K562 (cell line): Measurements from ENCODE around the gene ARHGAP22. TPM values are rescaled to one million over a fixed set of nuclear protein-coding genes. Genes with fewer than 3 reads are reported as not detected.

Source experiments
- HMGN3 ChIP-seq: IDR thresholded peaks from 2 replicates; pipeline ENCODE4 v1.6.1; 2011; ENCODE audit warnings: borderline replicate concordance, low read depth, mild to moderate bottlenecking, mixed read lengths, low read length; ENCODE audit not compliant: insufficient read length; ENCODE audit errors: extremely low read depth
- NR2C1 ChIP-seq, 2 experiments: fragments of 450-650 bp; IDR thresholded peaks; 2 replicates each; pipeline ENCODE4 v1.6.1; 2017; ENCODE audit warnings: mild to moderate bottlenecking in 2 of 2, antibody characterized with exemption in 1 of 2, inconsistent platforms in 1 of 2, missing compliant biosample characterization in 1 of 2, missing genetic modification characterization in 1 of 2
- NR4A1 ChIP-seq, 2 experiments: fragments of 250-450 bp in 1 of 2; fragments of 450-650 bp in 1 of 2; sonication (Bioruptor Pico) in 1 of 2; IDR thresholded peaks; 2 replicates each; pipeline versions ENCODE4 v1.4.0 to v1.6.1; 2016 to 2020; ENCODE audit warnings: mild to moderate bottlenecking in 2 of 2, missing compliant biosample characterization in 1 of 2, missing genetic modification characterization in 1 of 2, moderate library complexity in 1 of 2
- PCBP1 ChIP-seq: fragments of 200-400 bp; formaldehyde crosslinking; IDR thresholded peaks from 2 replicates; pipeline ENCODE4 v1.6.1; 2018; ENCODE audit warnings: mild to moderate bottlenecking, low read depth, low read length; ENCODE audit not compliant: poor library complexity, severe bottlenecking
- RUNX1 ChIP-seq: sonication (generic); IDR thresholded peaks from 2 replicates; pipeline ENCODE4 v1.6.1; 2016; ENCODE audit warnings: antibody characterized with exemption, low read depth
- SMAD4 ChIP-seq: fragments of 250-450 bp; sonication (Bioruptor Pico); conservative IDR thresholded peaks from 2 replicates; pipeline ENCODE4 v1.8.0; 2021; ENCODE audit warnings: inconsistent platforms, mild to moderate bottlenecking, moderate library complexity
- U2AF1 ChIP-seq: fragments of 200-400 bp; formaldehyde crosslinking; optimal IDR thresholded peaks from 2 replicates; pipeline ENCODE3; 2017; ENCODE audit warnings: mild to moderate bottlenecking, low read depth, low read length, moderate library complexity
- YBX1 ChIP-seq: fragments of 450-650 bp; IDR thresholded peaks from 2 replicates; pipeline ENCODE4 v1.7.1; 2016; ENCODE audit warnings: mild to moderate bottlenecking
- ZBTB8A ChIP-seq: fragments of 450-650 bp; IDR thresholded peaks from 2 replicates; pipeline ENCODE4 v1.6.1; 2018; ENCODE audit warnings: mild to moderate bottlenecking, moderate library complexity; ENCODE audit not compliant: partially characterized antibody
- ZKSCAN3 ChIP-seq: fragments of 250-450 bp; sonication (Bioruptor Pico); IDR thresholded peaks from 2 replicates; pipeline ENCODE4 v1.4.0; 2020
- ZNF133 ChIP-seq: fragments of 250-450 bp; sonication (Bioruptor Pico); IDR thresholded peaks from 2 replicates; pipeline ENCODE4 v1.4.0; 2020; ENCODE audit warnings: mild to moderate bottlenecking
- ZNF586 ChIP-seq: fragments of 450-650 bp; formaldehyde crosslinking; conservative IDR thresholded peaks from 2 replicates; pipeline ENCODE4 v1.4.0; 2020; ENCODE audit warnings: mild to moderate bottlenecking, moderate library complexity
- ZNF764 ChIP-seq: fragments of 250-450 bp; sonication (Bioruptor Pico); IDR thresholded peaks from 2 replicates; pipeline ENCODE4 v1.4.0; 2020; ENCODE audit warnings: low read depth, mild to moderate bottlenecking, moderate library complexity
- polyA plus RNA-seq, 8 experiments: library from polyadenylated mRNA; depleted of rRNA in 4 of 8; stranded (reverse) in 5 of 8; unstranded in 3 of 8; fragments of >200 nt; fragmentation: Nextera tagmentation in 2 of 8; fragmentation: Illumina TruSeq in 1 of 8; extraction: Ambion mirVana in 2 of 8; extraction: Trizol in 1 of 8; gene quantifications; 2 replicates each; pipeline versions ENCODE4 v1.2.1 to v1.2.3, GENCODE V29; 2011 to 2014; ENCODE audit warnings: inconsistent platforms in 1 of 8, missing spikeins in 1 of 8
- total RNA-seq, 7 experiments: library from RNA; depleted of rRNA in 6 of 7; stranded (reverse); fragments of >200 nt in 6 of 7; fragmentation: Illumina TruSeq in 2 of 7; extraction: Trizol in 2 of 7; gene quantifications; 2 replicates each; pipeline versions ENCODE4 v1.2.1 to v1.2.3, GENCODE V29; 2011 to 2021; ENCODE audit warnings: low replicate concordance in 1 of 7
- TF ChIP-seq, protein P1 (sequence below): fragments of 450-650 bp; IDR thresholded peaks from 2 replicates; pipeline ENCODE4 v1.6.1; 2016; ENCODE audit warnings: antibody characterized with exemption
- TF ChIP-seq, protein P2 (sequence below): fragments of 250-450 bp; sonication (Bioruptor Pico); IDR thresholded peaks from 2 replicates; pipeline ENCODE4 v1.5.1; 2021; ENCODE audit warnings: mild to moderate bottlenecking
- TF ChIP-seq, protein P3 (sequence below), 2 experiments: IDR thresholded peaks in 1 of 2; conservative IDR thresholded peaks in 1 of 2; 2 replicates each; pipeline ENCODE4 v1.6.1; 2016; ENCODE audit warnings: low read depth in 2 of 2, mild to moderate bottlenecking in 1 of 2, missing compliant biosample characterization in 1 of 2, missing genetic modification characterization in 1 of 2, moderate library complexity in 1 of 2
- TF ChIP-seq, protein P4 (sequence below): fragments of 250-450 bp; sonication (Bioruptor Pico); IDR thresholded peaks from 2 replicates; pipeline ENCODE4 v1.8.0; 2022; ENCODE audit warnings: moderate library complexity, mild to moderate bottlenecking, inconsistent platforms
- TF ChIP-seq, protein P5 (sequence below), 2 experiments: fragments of 250-450 bp in 1 of 2; fragments of 450-650 bp in 1 of 2; sonication (Bioruptor Pico) in 1 of 2; IDR thresholded peaks; 2 replicates each; pipeline versions ENCODE4 v1.6.1 to v1.8.0; 2016 to 2021; ENCODE audit warnings: mild to moderate bottlenecking in 2 of 2, moderate library complexity in 2 of 2, missing compliant biosample characterization in 1 of 2, missing genetic modification characterization in 1 of 2

The ARHGAP22 gene
- total and polyA plus RNA-seq, 9 of the 15 experiments (the other 6 are each of a cell fraction or from before 2014, with no cell fraction given) = 1.3 to 28.1 (median 12.7) TPM

- TF ChIP-seq, protein P1, sequence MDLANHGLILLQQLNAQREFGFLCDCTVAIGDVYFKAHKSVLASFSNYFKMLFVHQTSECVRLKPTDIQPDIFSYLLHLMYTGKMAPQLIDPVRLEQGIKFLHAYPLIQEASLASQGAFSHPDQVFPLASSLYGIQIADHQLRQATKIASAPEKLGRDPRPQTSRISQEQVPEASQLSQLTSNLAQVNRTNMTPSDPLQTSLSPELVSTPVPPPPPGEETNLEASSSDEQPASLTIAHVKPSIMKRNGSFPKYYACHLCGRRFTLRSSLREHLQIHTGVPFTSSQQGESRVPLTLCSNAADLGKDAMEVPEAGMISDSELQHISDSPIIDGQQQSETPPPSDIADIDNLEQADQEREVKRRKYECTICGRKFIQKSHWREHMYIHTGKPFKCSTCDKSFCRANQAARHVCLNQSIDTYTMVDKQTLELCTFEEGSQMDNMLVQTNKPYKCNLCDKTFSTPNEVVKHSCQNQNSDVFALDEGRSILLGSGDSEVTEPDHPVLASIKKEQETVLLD = peak; percentile 88
- TF ChIP-seq ZNF133 (CRISPR knock-in tag) = no peak
- TF ChIP-seq NR4A1 (CRISPR knock-in tag; IDR thresholded peaks at IDR 0.05) = peak; percentile 87; the same call in 1 of the 2 replicates
- peak; percentile 87; the same call in 1 of the 2 replicates for TF ChIP-seq NR4A1 (tag; IDR thresholded peaks at IDR 0.05)
- no peak for TF ChIP-seq ZKSCAN3 (CRISPR knock-in tag)
- TF ChIP-seq, protein P2, sequence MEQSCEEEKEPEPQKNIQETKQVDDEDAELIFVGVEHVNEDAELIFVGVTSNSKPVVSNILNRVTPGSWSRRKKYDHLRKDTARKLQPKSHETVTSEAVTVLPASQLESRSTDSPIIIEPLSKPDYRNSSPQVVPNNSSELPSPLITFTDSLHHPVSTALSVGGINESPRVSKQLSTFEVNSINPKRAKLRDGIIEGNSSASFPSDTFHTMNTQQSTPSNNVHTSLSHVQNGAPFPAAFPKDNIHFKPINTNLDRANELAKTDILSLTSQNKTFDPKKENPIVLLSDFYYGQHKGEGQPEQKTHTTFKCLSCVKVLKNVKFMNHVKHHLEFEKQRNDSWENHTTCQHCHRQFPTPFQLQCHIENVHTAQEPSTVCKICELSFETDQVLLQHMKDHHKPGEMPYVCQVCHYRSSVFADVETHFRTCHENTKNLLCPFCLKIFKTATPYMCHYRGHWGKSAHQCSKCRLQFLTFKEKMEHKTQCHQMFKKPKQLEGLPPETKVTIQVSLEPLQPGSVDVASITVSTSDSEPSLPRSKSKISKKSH (CRISPR knock-in tag) = no peak
- peak; percentile 88 for TF ChIP-seq SMAD4 (CRISPR knock-in tag)
- no peak for TF ChIP-seq RUNX1
- peak; percentile 92 for TF ChIP-seq HMGN3
- no peak for TF ChIP-seq ZNF764 (CRISPR knock-in tag)
- TF ChIP-seq, protein P3, sequence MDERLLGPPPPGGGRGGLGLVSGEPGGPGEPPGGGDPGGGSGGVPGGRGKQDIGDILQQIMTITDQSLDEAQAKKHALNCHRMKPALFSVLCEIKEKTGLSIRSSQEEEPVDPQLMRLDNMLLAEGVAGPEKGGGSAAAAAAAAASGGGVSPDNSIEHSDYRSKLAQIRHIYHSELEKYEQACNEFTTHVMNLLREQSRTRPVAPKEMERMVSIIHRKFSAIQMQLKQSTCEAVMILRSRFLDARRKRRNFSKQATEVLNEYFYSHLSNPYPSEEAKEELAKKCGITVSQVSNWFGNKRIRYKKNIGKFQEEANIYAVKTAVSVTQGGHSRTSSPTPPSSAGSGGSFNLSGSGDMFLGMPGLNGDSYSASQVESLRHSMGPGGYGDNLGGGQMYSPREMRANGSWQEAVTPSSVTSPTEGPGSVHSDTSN (CRISPR knock-in tag; IDR thresholded peaks at IDR 0.05; ENCODE audit: low read depth) = no peak
- TF ChIP-seq, protein P3 (tag; conservative IDR thresholded peaks at IDR 0.05; ENCODE audit: low read depth) = no peak
- no peak for TF ChIP-seq YBX1
- no peak for TF ChIP-seq ZBTB8A
- TF ChIP-seq U2AF1 = no peak
- TF ChIP-seq, protein P4, sequence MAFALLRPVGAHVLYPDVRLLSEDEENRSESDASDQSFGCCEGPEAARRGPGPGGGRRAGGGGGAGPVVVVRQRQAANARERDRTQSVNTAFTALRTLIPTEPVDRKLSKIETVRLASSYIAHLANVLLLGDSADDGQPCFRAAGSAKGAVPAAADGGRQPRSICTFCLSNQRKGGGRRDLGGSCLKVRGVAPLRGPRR (CRISPR knock-in tag) = no peak
- TF ChIP-seq, protein P5, sequence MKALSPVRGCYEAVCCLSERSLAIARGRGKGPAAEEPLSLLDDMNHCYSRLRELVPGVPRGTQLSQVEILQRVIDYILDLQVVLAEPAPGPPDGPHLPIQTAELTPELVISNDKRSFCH (CRISPR knock-in tag; IDR thresholded peaks at IDR 0.05) = no peak
- TF ChIP-seq, protein P5 (tag; IDR thresholded peaks at IDR 0.05) = peak; percentile 92
- no peak for TF ChIP-seq NR2C1 (IDR thresholded peaks at IDR 0.05)
- TF ChIP-seq NR2C1 (tag; IDR thresholded peaks at IDR 0.05) = no peak
- TF ChIP-seq ZNF586 = no peak
- no peak for TF ChIP-seq PCBP1
Observed at GRCh38 chr10:48480397-48481374, 124.2 kb downstream of the ARHGAP22 start (continued).
